Fibroblast of skin of right biceps (primary cell): Measurements from ENCODE around the gene LRCH4.
A peak's percentile ranks its signal among the peaks of the same experiment; 100 is the strongest.
"Not testable (repeated sequence)": the region's sequence is repeated elsewhere in the genome, so short reads cannot be mapped to it uniquely, and the experiment has no call there.

ENCODE experiments used
- DNase-seq: peaks from one replicate; pipeline ENCODE4 v3.0.0-alpha.2; 2013

The LRCH4 gene

DNA sequence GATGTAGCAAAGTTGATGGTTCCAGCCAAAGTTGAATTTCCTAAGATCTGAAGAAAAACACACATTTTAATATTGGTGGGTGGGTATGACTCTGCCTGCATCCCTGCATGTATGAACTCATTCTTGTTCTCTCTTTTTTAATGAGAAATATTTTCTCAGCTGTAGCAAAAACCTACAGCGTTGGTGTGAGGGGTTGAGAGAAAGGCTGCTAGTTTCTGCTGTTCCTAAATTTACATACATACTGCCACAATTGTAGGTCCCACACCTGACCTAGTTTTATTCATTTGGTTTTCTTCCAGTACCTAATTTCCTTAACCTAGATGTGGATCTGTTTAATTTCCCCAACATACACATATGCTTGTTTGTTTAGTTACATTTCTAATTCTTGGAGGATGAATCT, 42.3 kb downstream of the LRCH4 start:
- DNase-seq: no peak

DNA sequence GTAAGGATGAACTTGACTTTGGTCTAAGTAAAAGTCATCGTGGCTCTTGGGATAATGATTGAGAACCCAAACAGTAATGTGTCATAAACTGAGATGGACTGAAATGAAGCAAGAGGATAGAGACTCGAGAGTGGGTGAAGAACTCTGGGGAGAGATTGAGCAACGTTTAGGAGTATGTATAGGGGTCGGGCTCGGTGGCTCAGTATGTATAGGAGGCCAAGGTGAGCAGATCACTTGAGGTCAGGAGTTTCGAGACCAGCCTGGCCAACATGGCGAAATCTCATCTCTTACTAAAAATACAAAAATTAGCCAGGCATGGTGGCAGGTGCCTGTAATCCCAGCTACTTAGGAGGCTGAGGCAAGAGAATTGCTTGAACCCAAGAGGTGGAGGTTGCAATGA, 44.6 kb downstream of the LRCH4 start:
- not testable (repeated sequence) for DNase-seq

DNA sequence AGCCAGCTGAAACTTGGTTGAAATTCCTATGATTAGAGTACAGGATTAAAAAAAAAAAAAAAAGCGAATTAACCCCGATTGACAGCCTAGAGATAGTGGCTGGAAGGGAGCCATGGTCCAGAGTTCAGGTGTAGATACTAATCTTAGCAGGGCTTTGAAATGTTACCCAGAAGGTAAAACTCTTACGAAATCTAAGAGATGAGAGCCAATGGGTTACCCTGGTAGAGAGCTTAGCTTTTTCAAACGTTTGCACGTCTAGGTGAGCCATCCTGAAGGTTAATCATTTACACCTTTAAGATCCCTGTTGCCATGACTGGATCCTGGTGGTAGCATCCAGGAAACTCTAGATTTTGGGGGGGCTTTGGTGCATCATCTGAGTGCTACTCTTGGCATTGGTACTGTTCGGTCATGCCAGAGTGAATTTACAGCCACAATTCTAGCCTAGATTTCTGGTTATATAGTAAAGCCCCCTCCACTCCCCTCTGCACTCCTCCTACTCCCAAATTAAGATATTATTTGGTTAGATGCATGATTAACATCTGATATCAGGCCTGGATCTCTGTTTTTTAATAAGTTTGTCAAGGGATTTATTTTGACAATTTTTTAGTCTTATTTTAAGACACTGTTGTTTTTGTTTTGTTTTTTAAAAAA, 45.7 kb downstream of the LRCH4 start:
- DNase-seq: no peak

DNA sequence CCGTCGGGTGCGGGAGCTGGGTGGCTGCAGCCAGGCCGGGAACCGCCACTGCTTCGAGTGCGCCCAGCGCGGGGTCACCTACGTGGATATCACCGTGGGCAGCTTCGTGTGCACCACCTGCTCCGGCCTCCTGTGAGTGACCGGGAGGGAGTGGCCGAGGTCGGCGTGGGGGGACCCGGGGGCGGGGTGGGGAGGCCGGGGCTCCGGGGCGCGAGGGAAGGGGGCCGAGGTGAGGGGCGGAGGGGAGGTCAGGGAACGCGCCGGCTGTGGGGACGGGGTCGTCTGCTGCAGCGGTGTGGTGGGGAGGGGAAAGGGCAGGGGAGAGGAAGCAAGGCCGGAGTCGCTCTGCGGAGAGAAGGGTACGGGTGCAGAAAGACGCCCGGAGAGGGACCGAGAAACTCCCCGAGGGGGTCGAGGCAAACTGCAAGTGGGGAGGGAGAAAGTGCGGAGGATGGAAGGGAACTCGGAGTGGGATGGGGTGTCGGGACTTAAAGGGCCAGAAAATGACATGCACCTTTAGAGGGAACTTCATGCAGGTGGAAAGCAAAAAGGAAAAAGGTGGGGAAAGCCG, 46.4 kb downstream of the LRCH4 start:
- DNase-seq: no peak

- DNase-seq: peak; percentile 100
Measured at GRCh38 chr7:100538654-100539435, 47.1 kb downstream of the LRCH4 start, which contains the start of gene AGFG2. Gene AGFG2, plus strand, starts transcription at chr7:100539203. Its CDS starts 144 bp downstream, at chr7:100539347.

GRCh38 chr7:100538348-100538653, 47.6 kb downstream of the LRCH4 start:
- DNase-seq: no peak

DNA sequence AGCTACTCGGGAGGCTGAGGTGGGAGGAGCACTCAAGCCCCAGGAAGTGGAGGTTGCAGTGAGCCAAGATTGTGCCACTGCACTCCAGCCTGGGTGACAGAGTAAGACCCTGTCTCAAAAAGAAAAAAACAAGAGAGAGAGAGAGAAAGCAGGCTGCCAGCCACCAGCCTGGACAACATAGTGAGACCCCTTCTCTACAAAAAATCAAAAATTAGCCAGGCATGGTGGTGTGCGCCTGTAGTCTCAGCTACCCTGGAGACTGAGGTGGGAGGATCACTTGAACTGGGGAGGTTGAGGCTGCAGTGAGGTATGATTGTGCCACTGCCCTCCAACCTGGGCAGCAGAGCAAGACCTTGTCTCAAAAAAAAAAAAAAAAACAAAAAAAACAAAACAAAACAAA, 49.2 kb downstream of the LRCH4 start:
- DNase-seq: not testable (repeated sequence)

- DNase-seq: not testable (repeated sequence)
Measured at GRCh38 chr7:100535982-100536381, 49.9 kb downstream of the LRCH4 start.

DNA sequence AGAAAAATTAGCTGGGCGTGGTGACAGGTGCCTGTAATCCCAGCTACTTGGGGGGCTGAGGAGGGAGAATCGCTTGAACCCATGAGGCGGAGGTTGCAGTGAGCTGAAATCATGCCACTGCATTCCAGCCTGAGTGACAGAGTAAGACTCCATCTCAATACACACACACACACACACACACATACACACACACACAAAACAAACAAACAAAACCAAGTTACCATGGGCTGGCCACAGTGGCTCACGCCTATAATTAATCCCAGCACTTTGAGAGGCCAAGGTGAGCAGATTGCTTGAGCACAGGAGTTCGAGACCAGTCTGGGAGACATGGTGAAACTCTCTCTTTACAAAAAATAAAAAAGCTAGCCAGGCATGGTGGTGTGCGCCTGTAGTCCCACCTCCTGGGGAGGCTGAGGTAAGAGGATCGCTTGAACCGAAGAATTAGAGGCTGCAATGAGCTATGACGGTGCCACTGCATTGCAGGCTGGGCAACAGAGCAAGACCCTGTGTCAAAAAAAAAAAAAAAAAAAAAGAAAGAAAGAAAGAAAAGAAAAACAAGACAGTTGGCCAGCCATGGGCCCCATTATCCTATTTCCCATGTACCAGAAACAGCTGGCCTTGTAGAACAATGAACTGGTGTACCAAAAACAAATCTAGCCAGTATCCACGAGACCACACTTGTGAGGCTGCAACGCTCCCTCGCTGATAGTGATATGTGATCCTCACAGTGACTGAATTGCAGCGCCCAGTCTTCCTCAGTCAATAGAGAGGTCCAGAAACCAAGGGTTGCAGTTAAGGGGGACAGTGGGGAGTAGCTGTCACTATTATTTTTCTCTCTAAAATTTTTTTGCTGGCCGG, 53.5 kb downstream of the LRCH4 start:
- no peak for DNase-seq

DNA sequence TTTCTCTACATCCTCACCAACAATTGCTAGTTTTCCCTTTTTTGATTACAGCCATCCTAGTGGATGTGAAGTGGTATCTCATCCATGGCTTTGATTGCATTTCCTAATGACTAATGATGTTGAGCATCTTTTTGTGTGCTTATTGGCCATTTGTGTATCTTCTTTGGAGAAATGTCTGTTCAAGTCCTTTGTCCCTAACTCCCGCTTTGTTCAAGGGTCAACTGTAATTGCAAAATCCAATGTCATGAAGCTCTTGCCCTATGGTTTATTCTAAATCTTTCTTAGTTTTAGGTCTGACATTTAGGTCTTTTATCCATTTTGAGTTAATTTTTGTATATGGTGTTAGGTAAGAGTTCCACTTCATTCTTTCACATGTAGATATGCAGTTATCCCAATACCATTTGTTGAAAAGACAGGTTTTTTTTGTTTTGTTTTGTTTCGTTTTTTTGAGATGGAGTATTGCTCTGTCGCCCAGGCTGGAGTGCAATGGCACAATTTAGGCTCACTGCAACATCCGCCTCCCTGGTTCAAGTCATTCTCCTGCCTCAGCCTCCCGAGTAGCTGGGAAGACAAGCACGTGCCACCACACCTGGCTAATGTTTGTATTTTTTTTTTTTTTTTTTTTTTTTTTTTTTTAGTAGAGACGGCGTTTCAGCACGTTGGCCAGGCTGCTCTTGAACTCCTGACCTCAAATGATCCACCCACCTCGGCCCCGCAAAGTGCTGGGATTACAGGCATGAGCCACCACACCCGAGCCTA, 57.6 kb downstream of the LRCH4 start:
- DNase-seq: not testable (repeated sequence)
